Endodermal cell (in vitro differentiated cells): ENCODE results near the gene LIPT2. TPM values are rescaled to one million over a fixed set of nuclear protein-coding genes. Genes with fewer than 3 reads are reported as not detected.

Experiments used
- DNase-seq: peaks from one replicate; pipeline ENCODE4 v3.0.0-alpha.2; 2017
- H3K27ac ChIP-seq: 2 replicates; pipeline ENCODE4 v1.5.1; 2013; ENCODE audit warnings: mild to moderate bottlenecking, low read depth, low read length, moderate library complexity
- H3K27me3 ChIP-seq: 2 replicates; pipeline ENCODE4 v1.6.1; 2013; ENCODE audit warnings: mild to moderate bottlenecking, low read length, moderate library complexity; ENCODE audit not compliant: insufficient read depth, control insufficient read depth, poor library complexity, severe bottlenecking
- H3K36me3 ChIP-seq: 2 replicates; pipeline ENCODE4 v1.7.0; 2013; ENCODE audit warnings: mild to moderate bottlenecking, low read length, moderate library complexity; ENCODE audit not compliant: control insufficient read depth, insufficient read depth
- H3K4me1 ChIP-seq: one replicate; pipeline ENCODE4 v1.7.0; 2013; ENCODE audit warnings: low read length; ENCODE audit not compliant: control insufficient read depth, insufficient read depth
- H3K4me3 ChIP-seq: 2 replicates; pipeline ENCODE4 v1.5.1; 2013; ENCODE audit warnings: mild to moderate bottlenecking, low read length, moderate library complexity
- H3K9ac ChIP-seq: 2 replicates; pipeline ENCODE4 v1.6.1; 2013; ENCODE audit warnings: mild to moderate bottlenecking, low read length, moderate library complexity; ENCODE audit not compliant: poor library complexity, severe bottlenecking; ENCODE audit errors: extremely low read depth
- H3K9me3 ChIP-seq: 2 replicates; pipeline ENCODE4 v1.6.1; 2013; ENCODE audit warnings: mild to moderate bottlenecking, low read length, moderate library complexity; ENCODE audit not compliant: control insufficient read depth
- H3K27ac Mint-ChIP-seq: 2 replicates; pipeline ENCODE4 v1.8.0; 2020; ENCODE audit warnings: mixed read lengths
- H3K27me3 Mint-ChIP-seq: 2 replicates; pipeline ENCODE4 v1.8.0; 2021; ENCODE audit warnings: mild to moderate bottlenecking, mixed read lengths; ENCODE audit not compliant: insufficient read depth
- H3K36me3 Mint-ChIP-seq: 2 replicates; pipeline ENCODE4 v1.8.0; 2020; ENCODE audit warnings: low read depth, mixed read lengths
- H3K4me1 Mint-ChIP-seq: 2 replicates; pipeline ENCODE4 v1.8.0; 2020; ENCODE audit warnings: mixed read lengths
- H3K4me3 Mint-ChIP-seq: 2 replicates; pipeline ENCODE4 v1.8.0; 2020; ENCODE audit warnings: mild to moderate bottlenecking, moderate library complexity, mixed read lengths
- H3K9me3 Mint-ChIP-seq: 2 replicates; pipeline ENCODE4 v1.8.0; 2020; ENCODE audit warnings: mild to moderate bottlenecking, mixed read lengths
- CTCF ChIP-seq: fragments of 200-600 bp; sonication (generic); conservative IDR thresholded peaks from 2 replicates; pipeline ENCODE4 v1.5.0; 2021; ENCODE audit warnings: antibody characterized with exemption, mild to moderate bottlenecking
- whole genome bisulfite sequencing, 2 experiments: methylation state at CpG; one replicate each; pipeline versions ENCODE4 v1.1.5 to v1.1.7; 2013; ENCODE audit warnings: missing lambda C conversion rate in 2 of 2, mixed read lengths in 1 of 2; ENCODE audit not compliant: insufficient coverage in 1 of 2, insufficient read length in 1 of 2; 5-methylcytosine and 5-hydroxymethylcytosine counted together
- total RNA-seq, 2 donors: library from RNA; stranded (reverse); fragmentation: NEBNext Ultra II Directional in 1 of 2; extraction: Animal tissue kit (Norgen Biotek cat#: 25700) in 1 of 2; gene quantifications; 2 replicates in 1 of 2; 3 replicates in 1 of 2; pipeline ENCODE4 v1.2.1, GENCODE V29; 2021

LIPT2 gene
- total RNA-seq, 2 donors from 2014 or later = 6.7 to 9.4 TPM

- H3K9me3 ChIP-seq = no peaks in the 10 kb centered on the region
- TF ChIP-seq CTCF = peak; percentile 86
- Mint-ChIP-seq H3K9me3 (no peaks in the 10 kb centered on the region), H3K36me3 (no peaks in the 10 kb centered on the region), H3K27ac (no peak overlapping the region), H3K27me3 (no peaks in the 10 kb centered on the region), H3K4me3 (no peak overlapping the region), H3K4me1 (peaks cover 12% of the 10 kb centered on the region)
- no peak overlapping the region for H3K27ac ChIP-seq
- WGBS, 2 experiments = 88 to 100% methylated on average over 1 to 2 of the region's 2 CpGs
- no peaks in the 10 kb centered on the region for H3K36me3 ChIP-seq
- H3K9ac ChIP-seq = no peak overlapping the region
- H3K27me3 ChIP-seq = no peaks in the 10 kb centered on the region
- H3K4me3 ChIP-seq = no peak overlapping the region
- peaks cover 3% of the 10 kb centered on the region for H3K4me1 ChIP-seq
- DNase-seq = peak; percentile 69
These were observed 44.1 kb downstream of the LIPT2 start for GRCh38 chr11:74449369-74449931.

GRCh38 chr11:74447720-74448119 lies 45.8 kb downstream of the LIPT2 start:
- Mint-ChIP-seq H3K4me1 (peaks cover 28% of the 10 kb centered on the region), H3K27ac (no peak overlapping the region)
- H3K4me3 ChIP-seq = no peak overlapping the region

GRCh38 chr11:74446532-74446938 lies 47.0 kb downstream of the LIPT2 start:
- H3K4me1 Mint-ChIP-seq = peaks cover 35% of the 10 kb centered on the region
- WGBS, 2 experiments = 83 to 94% methylated on average over 1 of the region's 1 CpG
- H3K4me3 ChIP-seq = no peak overlapping the region

More at GRCh38 chr11:74447720-74448119, 45.8 kb downstream of the LIPT2 start:
- peaks cover 10% of the 10 kb centered on the region for H3K4me1 ChIP-seq
- H3K9me3 Mint-ChIP-seq = no peaks in the 10 kb centered on the region
- no peaks in the 10 kb centered on the region for H3K27me3 ChIP-seq
- no peaks in the 10 kb centered on the region for H3K27me3 Mint-ChIP-seq
- no peaks in the 10 kb centered on the region for H3K36me3 ChIP-seq
- no peak overlapping the region for H3K27ac ChIP-seq
- no peak for TF ChIP-seq CTCF
- DNase-seq = no peak
- H3K9me3 ChIP-seq = no peaks in the 10 kb centered on the region
- H3K4me3 Mint-ChIP-seq = no peak overlapping the region
- H3K36me3 Mint-ChIP-seq = no peaks in the 10 kb centered on the region
- no peak overlapping the region for H3K9ac ChIP-seq

More at GRCh38 chr11:74446532-74446938, 47.0 kb downstream of the LIPT2 start:
- Mint-ChIP-seq H3K27me3 (no peaks in the 10 kb centered on the region), H3K9me3 (no peaks in the 10 kb centered on the region), H3K27ac (no peak overlapping the region), H3K4me3 (no peak overlapping the region), H3K36me3 (no peaks in the 10 kb centered on the region)
- no peaks in the 10 kb centered on the region for H3K36me3 ChIP-seq
- DNase-seq = no peak
- H3K9me3 ChIP-seq = no peaks in the 10 kb centered on the region
- no peak overlapping the region for H3K27ac ChIP-seq
- peaks cover 10% of the 10 kb centered on the region for H3K4me1 ChIP-seq
- TF ChIP-seq CTCF = no peak
- no peak overlapping the region for H3K9ac ChIP-seq
- H3K27me3 ChIP-seq = no peaks in the 10 kb centered on the region
